Stomach (tissue), 4 donors: ENCODE results near the gene ATP2B1.

Experiments
- POLR2A ChIP-seq, 4 donors: fragments of 450-650 bp; IDR thresholded peaks; one replicate each; pipeline ENCODE4 v1.6.1; 2016; ENCODE audit warnings: antibody characterized with exemption in 4 of 4, control low read depth in 2 of 4, mild to moderate bottlenecking in 1 of 4, moderate library complexity in 1 of 4
- TF ChIP-seq, protein P1 (sequence below), 7 experiments: fragments of 450-650 bp in 4 of 7; fragments of 200-600 bp in 3 of 7; sonication (generic) in 3 of 7; IDR thresholded peaks; one replicate each; pipeline ENCODE4 v1.5.1; 2016 to 2019; ENCODE audit warnings: antibody characterized with exemption in 7 of 7, control low read depth in 2 of 7, mild to moderate bottlenecking in 1 of 7

DNA sequence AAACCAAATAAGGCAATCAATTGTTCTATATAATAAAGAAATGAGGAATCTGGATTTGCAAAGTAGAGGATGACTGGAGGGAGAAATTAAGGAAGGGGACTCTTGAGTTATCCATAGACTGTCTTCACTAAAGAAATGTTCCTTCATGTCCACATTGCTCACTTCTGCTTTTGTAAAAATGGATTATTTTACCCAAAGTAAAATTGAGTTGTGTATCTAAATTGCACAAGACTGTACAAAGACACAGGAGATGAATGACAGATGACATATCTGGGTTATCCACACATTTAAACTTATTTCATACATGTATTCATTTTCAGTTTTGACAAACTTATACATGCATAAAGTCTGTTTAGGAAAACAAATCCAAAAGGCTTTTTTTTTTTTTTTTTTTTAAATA lies 11.3 kb downstream of the ATP2B1 start:
- TF ChIP-seq POLR2A (IDR thresholded peaks at IDR 0.05) = no peak
- TF ChIP-seq, protein P1, sequence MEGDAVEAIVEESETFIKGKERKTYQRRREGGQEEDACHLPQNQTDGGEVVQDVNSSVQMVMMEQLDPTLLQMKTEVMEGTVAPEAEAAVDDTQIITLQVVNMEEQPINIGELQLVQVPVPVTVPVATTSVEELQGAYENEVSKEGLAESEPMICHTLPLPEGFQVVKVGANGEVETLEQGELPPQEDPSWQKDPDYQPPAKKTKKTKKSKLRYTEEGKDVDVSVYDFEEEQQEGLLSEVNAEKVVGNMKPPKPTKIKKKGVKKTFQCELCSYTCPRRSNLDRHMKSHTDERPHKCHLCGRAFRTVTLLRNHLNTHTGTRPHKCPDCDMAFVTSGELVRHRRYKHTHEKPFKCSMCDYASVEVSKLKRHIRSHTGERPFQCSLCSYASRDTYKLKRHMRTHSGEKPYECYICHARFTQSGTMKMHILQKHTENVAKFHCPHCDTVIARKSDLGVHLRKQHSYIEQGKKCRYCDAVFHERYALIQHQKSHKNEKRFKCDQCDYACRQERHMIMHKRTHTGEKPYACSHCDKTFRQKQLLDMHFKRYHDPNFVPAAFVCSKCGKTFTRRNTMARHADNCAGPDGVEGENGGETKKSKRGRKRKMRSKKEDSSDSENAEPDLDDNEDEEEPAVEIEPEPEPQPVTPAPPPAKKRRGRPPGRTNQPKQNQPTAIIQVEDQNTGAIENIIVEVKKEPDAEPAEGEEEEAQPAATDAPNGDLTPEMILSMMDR (IDR thresholded peaks at IDR 0.05) = no peak
